Activated T-helper 9 cell treated with anti-CD3 and anti-CD28 coated beads, Interleukin-2, amount 50 U/mL, for 16 hours (primary cell): Measurements from ENCODE around the gene CMTM3.
A peak's percentile ranks its signal among the peaks of the same experiment; 100 is the strongest.
"Not testable (repeated sequence)": the region's sequence is repeated elsewhere in the genome, so short reads cannot be mapped to it uniquely, and the experiment has no call there.

Experiments used
- DNase-seq: peaks from one replicate; pipeline ENCODE4 v3.0.0-alpha.2; 2020; ENCODE audit warnings: low read depth

CMTM3 gene

GRCh38 chr16:66604376-66605176, at the start of gene CMTM3:
TSS of gene CMTM3 (plus strand) at chr16:66604704. CDS start at chr16:66604806, 102 bp downstream.
- DNase-seq, result peak; percentile 64

GRCh38 chr16:66560107-66560506, 44.4 kb upstream of the CMTM3 start:
- no peak for DNase-seq

GRCh38 chr16:66561381-66562080, 43.0 kb upstream of the CMTM3 start:
- no peak for DNase-seq

GRCh38 chr16:66562409-66562808, 42.1 kb upstream of the CMTM3 start:
- DNase-seq, result no peak

GRCh38 chr16:66562986-66563385, 41.5 kb upstream of the CMTM3 start:
- no peak for DNase-seq

GRCh38 chr16:66563574-66564334, 40.8 kb upstream of the CMTM3 start:
- no peak for DNase-seq

GRCh38 chr16:66566051-66566901, 38.2 kb upstream of the CMTM3 start, which contains the start of gene CMTM1:
TSS of gene CMTM1 (plus strand) at chr16:66566439. CDS start at chr16:66566514, 75 bp downstream.
- DNase-seq, result no peak

GRCh38 chr16:66567270-66567669, 37.2 kb upstream of the CMTM3 start:
- not testable (repeated sequence) for DNase-seq

GRCh38 chr16:66568355-66568754, 36.1 kb upstream of the CMTM3 start:
- no peak for DNase-seq

GRCh38 chr16:66569131-66569530, 35.4 kb upstream of the CMTM3 start:
- no peak for DNase-seq

- no peak for DNase-seq
Observed at GRCh38 chr16:66569827-66570405, 34.6 kb upstream of the CMTM3 start.

- DNase-seq, result no peak
Observed at GRCh38 chr16:66572356-66572755, 32.1 kb upstream of the CMTM3 start.

GRCh38 chr16:66574081-66574480, 30.4 kb upstream of the CMTM3 start:
- no peak for DNase-seq

GRCh38 chr16:66574531-66574930, 30.0 kb upstream of the CMTM3 start:
- DNase-seq, result no peak

GRCh38 chr16:66575060-66575459, 29.4 kb upstream of the CMTM3 start:
- no peak for DNase-seq

GRCh38 chr16:66576296-66576695, 28.2 kb upstream of the CMTM3 start:
- no peak for DNase-seq

GRCh38 chr16:66578651-66579531, 25.6 kb upstream of the CMTM3 start, which contains the start of gene CMTM2:
TSS of gene CMTM2 (plus strand) at chr16:66579463. CDS start at chr16:66579608, 145 bp downstream.
- no peak for DNase-seq

- no peak for DNase-seq
Observed at GRCh38 chr16:66580605-66581209, 23.8 kb upstream of the CMTM3 start.

GRCh38 chr16:66581246-66581952, 23.1 kb upstream of the CMTM3 start:
- no peak for DNase-seq
